HG03565 (cell line): ENCODE data around the gene ADCY2.
A peak's percentile ranks its signal among the peaks of the same experiment; 100 is the strongest.

Experiments used
- ATAC-seq: cut with Tn5 transposase; IDR thresholded peaks from one replicate; pipeline ENCODE4 v1.9.1; 2021; ENCODE audit warnings: mild to moderate bottlenecking, moderate library complexity; ENCODE audit not compliant: unreplicated experiment

ADCY2 gene

GRCh38 chr5:7855611-7856010, 459.7 kb downstream of the ADCY2 start:
- no peak for ATAC-seq

- ATAC-seq, result peak; percentile 37
Measured at GRCh38 chr5:7856855-7857254, 460.9 kb downstream of the ADCY2 start.

GRCh38 chr5:7857361-7857760, 461.4 kb downstream of the ADCY2 start:
- no peak for ATAC-seq

- no peak for ATAC-seq
Measured at GRCh38 chr5:7857926-7858632, 462.1 kb downstream of the ADCY2 start.

DNA sequence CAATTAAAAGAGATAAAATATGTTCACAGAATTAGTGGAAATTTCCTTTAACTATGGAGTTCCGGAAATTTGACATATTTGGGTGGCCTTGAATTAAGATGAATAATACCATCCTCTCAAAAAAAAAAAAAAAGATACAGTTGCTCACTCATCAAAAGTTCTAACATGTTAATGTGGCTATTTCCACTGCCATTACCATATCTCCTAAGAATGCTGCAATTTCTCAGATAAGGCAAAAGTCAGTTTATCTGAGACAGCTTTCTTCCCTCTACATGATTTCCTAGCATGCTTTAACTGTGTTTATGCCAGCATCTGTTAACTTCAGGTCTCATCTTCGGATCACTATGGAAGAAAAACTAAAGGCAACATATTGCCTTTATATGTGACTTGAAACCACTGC, 470.3 kb downstream of the ADCY2 start:
- no peak for ATAC-seq

DNA sequence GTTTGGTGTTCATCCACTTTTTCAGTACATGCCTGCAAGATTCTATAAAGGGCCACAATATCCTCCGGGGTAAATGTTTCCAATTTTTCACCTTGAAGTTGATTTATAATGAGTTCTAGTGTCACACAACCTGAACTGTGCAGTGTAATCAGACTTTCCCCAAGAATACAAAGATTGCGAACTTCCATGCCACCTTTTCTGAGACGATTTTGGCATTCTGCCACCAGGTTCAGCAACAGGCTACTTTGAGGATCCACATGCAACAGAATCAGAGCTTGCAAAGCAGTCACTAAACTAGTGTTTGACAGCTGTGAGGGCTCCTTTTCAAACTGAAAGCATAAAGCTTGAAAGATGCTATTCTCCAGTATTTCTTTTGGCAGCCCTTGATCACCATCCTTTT, 471.3 kb downstream of the ADCY2 start:
- no peak for ATAC-seq

DNA sequence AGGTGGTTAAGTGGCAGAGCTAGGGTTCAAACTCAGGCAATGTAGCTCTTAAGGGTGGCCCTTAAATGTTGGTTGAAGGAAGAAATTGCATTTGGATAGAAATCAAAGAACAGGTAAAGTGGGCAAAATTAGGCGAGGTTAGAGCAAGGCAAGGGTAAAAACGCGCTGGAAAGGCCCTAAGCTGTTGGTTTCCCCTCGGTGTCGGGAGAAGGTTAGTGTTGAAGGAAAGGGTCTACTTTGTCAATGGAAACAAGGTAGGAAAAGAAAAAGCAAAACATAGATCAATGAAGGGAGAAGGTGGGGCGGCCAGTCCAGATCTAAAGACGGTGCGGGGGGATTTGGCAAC, 472.5 kb downstream of the ADCY2 start:
- ATAC-seq, result no peak

- peak; percentile 94 for ATAC-seq
Measured at GRCh38 chr5:7868773-7869473, 473.0 kb downstream of the ADCY2 start, which contains the start of the genes FASTKD3 and MTRR. Gene FASTKD3 (minus strand): TSS chr5:7869031. CDS start chr5:7868083, 948 bp downstream. Gene MTRR (plus strand): TSS chr5:7869148. CDS start chr5:7870795, 1,647 bp downstream.

GRCh38 chr5:7869474-7870136, 473.7 kb downstream of the ADCY2 start:
- no peak for ATAC-seq

- ATAC-seq, result peak; percentile 30
Measured at GRCh38 chr5:7871653-7872052, 475.7 kb downstream of the ADCY2 start.

DNA sequence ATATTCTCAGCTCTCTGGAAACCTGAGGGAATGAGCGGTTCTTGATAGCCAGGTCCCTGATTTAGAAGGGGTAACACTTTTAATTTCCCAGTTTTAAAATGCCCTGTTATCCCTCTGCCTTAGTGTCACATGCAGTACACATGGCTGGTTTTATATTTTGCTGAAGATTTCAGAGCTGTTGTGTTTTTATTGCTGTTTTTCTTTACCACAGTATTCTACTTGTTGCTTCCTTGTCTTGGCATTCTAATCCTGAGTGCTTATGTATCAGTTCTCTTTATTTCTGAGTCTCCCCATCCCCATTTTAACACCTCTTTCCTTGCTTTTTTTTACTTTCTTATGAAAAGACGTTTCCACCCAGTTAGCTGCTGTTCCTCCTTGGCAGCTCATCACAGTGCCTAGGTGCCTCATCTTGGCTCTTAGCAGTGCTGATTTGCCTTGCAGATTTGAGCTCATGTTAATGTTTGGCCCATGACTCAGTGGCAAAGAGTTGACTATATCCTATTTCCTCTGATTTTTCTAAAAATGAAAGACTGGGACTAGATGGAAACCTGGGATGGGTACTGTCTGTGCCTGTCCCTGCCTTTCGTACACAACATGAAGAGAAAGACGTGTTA, 476.7 kb downstream of the ADCY2 start:
- no peak for ATAC-seq

GRCh38 chr5:7873216-7873615, 477.3 kb downstream of the ADCY2 start:
- ATAC-seq, result no peak

- no peak for ATAC-seq
Measured at GRCh38 chr5:7874639-7875038, 478.7 kb downstream of the ADCY2 start.

DNA sequence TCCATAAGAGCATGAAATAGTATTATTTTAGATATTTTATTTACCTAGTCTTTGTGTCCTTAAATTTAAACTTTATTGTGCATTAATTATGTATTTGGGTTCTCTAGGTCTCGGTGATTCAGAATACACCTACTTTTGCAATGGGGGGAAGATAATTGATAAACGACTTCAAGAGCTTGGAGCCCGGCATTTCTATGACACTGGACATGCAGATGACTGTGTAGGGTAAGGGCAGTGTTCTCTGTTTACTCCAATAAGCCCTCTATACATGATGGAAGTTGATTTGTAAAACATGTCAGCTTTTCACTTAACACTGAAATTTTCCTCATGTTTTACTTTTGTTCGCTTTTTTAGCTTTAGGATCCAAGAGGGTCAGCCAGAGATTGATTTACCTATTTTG, 479.2 kb downstream of the ADCY2 start:
- ATAC-seq, result no peak

DNA sequence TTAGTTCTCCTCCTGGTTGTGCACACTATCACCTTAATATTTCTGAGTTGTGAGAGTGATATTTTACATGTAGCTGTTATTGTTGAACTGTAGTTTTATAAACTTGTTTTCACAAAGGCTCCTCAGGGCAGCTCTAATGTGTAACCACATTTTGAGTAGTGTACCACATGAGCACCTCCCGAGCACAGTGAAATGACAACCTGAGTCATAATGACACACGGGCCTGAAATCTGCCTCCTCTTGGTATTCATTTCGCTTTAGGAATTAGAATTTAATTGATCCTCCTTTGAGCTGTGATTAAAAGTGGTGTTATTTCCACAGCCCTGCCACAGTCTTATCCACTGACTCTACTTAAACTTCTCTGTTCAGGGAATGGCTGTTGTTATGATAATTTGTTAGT, 480.9 kb downstream of the ADCY2 start:
- ATAC-seq, result peak; percentile 40

GRCh38 chr5:7877851-7878250, 481.9 kb downstream of the ADCY2 start:
- no peak for ATAC-seq

GRCh38 chr5:7878381-7878873, 482.5 kb downstream of the ADCY2 start:
- ATAC-seq, result peak; percentile 97
